HEK293 (cell line): ENCODE measurements around the gene DGCR2.

ENCODE experiments used
- PRDM4 ChIP-seq: fragments of 450-650 bp; formaldehyde crosslinking; IDR thresholded peaks from 2 replicates; pipeline ENCODE4 v1.5.1; 2017; ENCODE audit warnings: missing biosample characterization, missing genetic modification characterization
- ZBTB20 ChIP-seq: fragments of 450-650 bp; formaldehyde crosslinking; IDR thresholded peaks from 2 replicates; pipeline ENCODE4 v1.5.1; 2016; ENCODE audit warnings: missing biosample characterization, missing genetic modification characterization
- TF ChIP-seq, protein P1 (sequence below): fragments of 450-650 bp; formaldehyde crosslinking; IDR thresholded peaks from 2 replicates; pipeline ENCODE4 v1.5.1; 2016; ENCODE audit warnings: missing biosample characterization, missing genetic modification characterization
- TF ChIP-seq, protein P2 (sequence below): IDR thresholded peaks from 2 replicates; pipeline ENCODE4 v1.6.1; 2011; ENCODE audit warnings: mild to moderate bottlenecking, low read depth, low read length, borderline replicate concordance
- TF ChIP-seq, protein P3 (sequence below): fragments of 450-650 bp; formaldehyde crosslinking; IDR thresholded peaks from 2 replicates; pipeline ENCODE4 v1.5.1; 2017; ENCODE audit warnings: missing biosample characterization, mild to moderate bottlenecking, missing genetic modification characterization, moderate library complexity

DNA sequence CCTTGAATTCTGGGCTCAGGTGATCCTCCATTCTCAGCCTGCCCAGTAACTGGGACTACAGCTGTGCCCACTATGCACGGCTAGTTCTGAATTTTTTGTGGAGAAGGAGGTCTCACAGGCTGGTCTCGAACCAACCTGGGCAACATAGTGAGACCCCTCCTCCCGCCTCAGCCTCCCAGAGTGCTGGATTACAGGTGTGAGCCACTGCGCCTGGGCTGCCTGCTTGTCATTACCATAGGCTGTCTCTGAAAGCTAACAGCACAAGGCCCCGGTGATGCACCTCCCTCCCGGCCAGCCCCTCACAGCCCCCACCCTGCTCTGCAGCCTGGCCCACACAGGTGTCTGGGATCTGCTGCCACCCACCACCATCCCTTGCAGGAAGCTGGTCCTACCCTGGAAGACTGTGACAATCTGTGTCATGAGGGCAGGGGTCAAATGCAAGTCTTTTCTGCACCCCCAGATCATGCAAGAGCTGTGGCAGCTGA is 82.4 kb downstream of the DGCR2 start:
- TF ChIP-seq, protein P1, sequence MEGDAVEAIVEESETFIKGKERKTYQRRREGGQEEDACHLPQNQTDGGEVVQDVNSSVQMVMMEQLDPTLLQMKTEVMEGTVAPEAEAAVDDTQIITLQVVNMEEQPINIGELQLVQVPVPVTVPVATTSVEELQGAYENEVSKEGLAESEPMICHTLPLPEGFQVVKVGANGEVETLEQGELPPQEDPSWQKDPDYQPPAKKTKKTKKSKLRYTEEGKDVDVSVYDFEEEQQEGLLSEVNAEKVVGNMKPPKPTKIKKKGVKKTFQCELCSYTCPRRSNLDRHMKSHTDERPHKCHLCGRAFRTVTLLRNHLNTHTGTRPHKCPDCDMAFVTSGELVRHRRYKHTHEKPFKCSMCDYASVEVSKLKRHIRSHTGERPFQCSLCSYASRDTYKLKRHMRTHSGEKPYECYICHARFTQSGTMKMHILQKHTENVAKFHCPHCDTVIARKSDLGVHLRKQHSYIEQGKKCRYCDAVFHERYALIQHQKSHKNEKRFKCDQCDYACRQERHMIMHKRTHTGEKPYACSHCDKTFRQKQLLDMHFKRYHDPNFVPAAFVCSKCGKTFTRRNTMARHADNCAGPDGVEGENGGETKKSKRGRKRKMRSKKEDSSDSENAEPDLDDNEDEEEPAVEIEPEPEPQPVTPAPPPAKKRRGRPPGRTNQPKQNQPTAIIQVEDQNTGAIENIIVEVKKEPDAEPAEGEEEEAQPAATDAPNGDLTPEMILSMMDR, result no peak
- TF ChIP-seq ZBTB20 (tag by site-specific recombination) (no peak), PRDM4 (no peak)
- TF ChIP-seq, protein P2, sequence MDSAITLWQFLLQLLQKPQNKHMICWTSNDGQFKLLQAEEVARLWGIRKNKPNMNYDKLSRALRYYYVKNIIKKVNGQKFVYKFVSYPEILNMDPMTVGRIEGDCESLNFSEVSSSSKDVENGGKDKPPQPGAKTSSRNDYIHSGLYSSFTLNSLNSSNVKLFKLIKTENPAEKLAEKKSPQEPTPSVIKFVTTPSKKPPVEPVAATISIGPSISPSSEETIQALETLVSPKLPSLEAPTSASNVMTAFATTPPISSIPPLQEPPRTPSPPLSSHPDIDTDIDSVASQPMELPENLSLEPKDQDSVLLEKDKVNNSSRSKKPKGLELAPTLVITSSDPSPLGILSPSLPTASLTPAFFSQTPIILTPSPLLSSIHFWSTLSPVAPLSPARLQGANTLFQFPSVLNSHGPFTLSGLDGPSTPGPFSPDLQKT, result no peak
- TF ChIP-seq, protein P3, sequence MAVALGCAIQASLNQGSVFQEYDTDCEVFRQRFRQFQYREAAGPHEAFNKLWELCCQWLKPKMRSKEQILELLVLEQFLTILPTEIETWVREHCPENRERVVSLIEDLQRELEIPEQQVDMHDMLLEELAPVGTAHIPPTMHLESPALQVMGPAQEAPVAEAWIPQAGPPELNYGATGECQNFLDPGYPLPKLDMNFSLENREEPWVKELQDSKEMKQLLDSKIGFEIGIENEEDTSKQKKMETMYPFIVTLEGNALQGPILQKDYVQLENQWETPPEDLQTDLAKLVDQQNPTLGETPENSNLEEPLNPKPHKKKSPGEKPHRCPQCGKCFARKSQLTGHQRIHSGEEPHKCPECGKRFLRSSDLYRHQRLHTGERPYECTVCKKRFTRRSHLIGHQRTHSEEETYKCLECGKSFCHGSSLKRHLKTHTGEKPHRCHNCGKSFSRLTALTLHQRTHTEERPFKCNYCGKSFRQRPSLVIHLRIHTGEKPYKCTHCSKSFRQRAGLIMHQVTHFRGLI (tag by site-specific recombination), result no peak
